Gastrocnemius medialis (tissue), 4 donors: ENCODE measurements around the gene KCNAB3. TPM values are rescaled to one million over a fixed set of nuclear protein-coding genes. Genes with fewer than 3 reads are reported as not detected.

Experiments
- ATAC-seq, 2 donors: fragments of 150-250 bp; one replicate each; pipeline ENCODE4 v1.9.1; 2016
- DNase-seq, 2 donors: peaks; one replicate each; pipeline ENCODE4 v3.0.0-alpha.2; 2019
- H3K27ac ChIP-seq, 4 donors: fragments of 200-600 bp; sonication (generic); 1 replicate in 1 of 4; 2 replicates in 3 of 4; pipeline ENCODE4 v1.5.1; 2016 to 2018; ENCODE audit warnings: mild to moderate bottlenecking in 2 of 4, moderate library complexity in 1 of 4
- H3K27me3 ChIP-seq, 3 donors: fragments of 200-600 bp; sonication (generic) in 2 of 3; 1 replicate in 1 of 3; 2 replicates in 2 of 3; pipeline versions ENCODE4 v1.5.1 to v1.6.0; 2016 to 2019; ENCODE audit warnings: mild to moderate bottlenecking in 1 of 3, moderate library complexity in 1 of 3
- H3K36me3 ChIP-seq, 2 donors: fragments of 200-600 bp; sonication (generic) in 1 of 2; one replicate each; pipeline ENCODE4 v1.5.1; 2017 to 2018
- H3K4me1 ChIP-seq, 2 donors: fragments of 200-600 bp; sonication (generic) in 1 of 2; one replicate each; pipeline ENCODE4 v1.5.1; 2016 to 2017; ENCODE audit warnings: mild to moderate bottlenecking in 2 of 2
- H3K4me3 ChIP-seq, 4 donors: fragments of 200-600 bp; sonication (generic) in 3 of 4; 1 replicate in 1 of 4; 2 replicates in 3 of 4; pipeline ENCODE4 v1.5.1; 2016 to 2019; ENCODE audit warnings: mild to moderate bottlenecking in 2 of 4
- H3K9me3 ChIP-seq, 3 donors: fragments of 200-600 bp; sonication (generic) in 2 of 3; 1 replicate in 1 of 3; 2 replicates in 2 of 3; pipeline ENCODE4 v1.5.1; 2016 to 2019
- POLR2A ChIP-seq, 2 donors: fragments of 450-650 bp; IDR thresholded peaks; one replicate each; pipeline ENCODE4 v1.6.1; 2017; ENCODE audit warnings: antibody characterized with exemption in 2 of 2, mild to moderate bottlenecking in 2 of 2, moderate library complexity in 2 of 2
- in situ Hi-C, 4 donors: fragments of 200-750 bp; cut with MboI; loops; one replicate each; pipeline versions ENCODE4 v1.15.0 to v1.8.0; 2017; ENCODE audit warnings: low sequenced_read_pairs in 4 of 4
- intact Hi-C: fragments of 100-400 bp; cut with DNase I; formaldehyde crosslinking; loops from one replicate; pipeline ENCODE4 v1.15.1; 2023; ENCODE audit warnings: low total_unique reads
- total RNA-seq, 4 donors: library from RNA; depleted of rRNA; stranded (reverse); fragments of >200 nt; gene quantifications; one replicate each; pipeline versions ENCODE4 v1.1.0 to v1.2.3, GENCODE V29; 2016
- TF ChIP-seq, protein P1 (sequence below), 5 experiments: fragments of 450-650 bp in 3 of 5; fragments of 200-600 bp in 2 of 5; sonication (generic) in 2 of 5; IDR thresholded peaks in 4 of 5; conservative IDR thresholded peaks in 1 of 5; 1 replicate in 4 of 5; 2 replicates in 1 of 5; pipeline ENCODE4 v1.5.1; 2016 to 2019; ENCODE audit warnings: antibody characterized with exemption in 5 of 5, mild to moderate bottlenecking in 3 of 5, moderate library complexity in 3 of 5

KCNAB3 gene
- total RNA-seq, 4 donors from 2014 or later, result 0.42 TPM; not detected in 3

DNA sequence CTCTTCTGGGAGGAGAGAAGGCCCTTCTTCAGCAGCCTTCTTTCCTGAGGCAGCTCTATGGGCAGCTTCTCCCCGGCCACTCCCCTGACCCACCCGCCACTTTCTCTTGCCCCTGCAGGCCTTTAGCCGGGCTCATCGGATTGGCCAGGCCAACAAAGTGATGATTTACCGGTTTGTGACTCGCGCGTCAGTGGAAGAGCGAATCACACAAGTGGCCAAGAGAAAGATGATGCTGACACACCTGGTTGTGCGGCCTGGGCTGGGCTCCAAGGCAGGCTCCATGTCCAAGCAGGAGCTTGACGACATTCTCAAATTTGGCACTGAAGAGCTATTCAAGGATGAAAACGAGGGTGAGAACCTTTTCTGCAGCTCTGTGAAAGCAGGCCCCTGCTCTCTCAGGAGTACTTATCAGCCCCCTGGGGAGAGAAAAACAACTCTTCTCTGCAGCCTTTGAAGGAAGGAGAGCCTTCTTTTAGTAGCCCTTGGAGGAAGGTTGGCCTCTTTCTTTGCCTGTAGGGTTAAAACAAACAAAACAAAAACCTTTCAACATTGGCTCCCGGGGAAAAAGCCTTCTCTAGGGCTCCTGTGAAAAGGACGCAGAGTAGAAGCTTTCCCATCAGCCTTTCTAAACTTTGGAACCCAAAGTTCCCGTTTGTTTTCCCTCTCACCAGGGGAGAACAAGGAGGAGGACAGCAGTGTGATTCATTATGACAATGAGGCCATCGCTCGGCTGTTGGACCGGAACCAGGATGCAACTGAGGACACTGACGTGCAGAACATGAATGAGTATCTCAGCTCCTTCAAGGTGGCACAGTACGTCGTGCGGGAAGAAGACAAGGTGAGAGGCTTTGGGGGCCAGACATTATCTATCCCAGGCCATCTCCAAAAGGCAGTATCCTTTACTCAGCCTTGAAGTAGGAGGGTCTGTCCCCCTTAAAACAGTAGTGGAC, 26.2 kb downstream of the KCNAB3 start:
- ATAC-seq (no peak), DNase-seq (no peak)
- H3K36me3 ChIP-seq, result peaks cover 0 to 23% of the 10 kb centered on the region in 2 donors
- H3K4me1 ChIP-seq, result no peaks in the 10 kb centered on the region
- no peak overlapping the region for H3K4me3 ChIP-seq
- H3K27ac ChIP-seq, result no peak overlapping the region
- H3K9me3 ChIP-seq, result no peaks in the 10 kb centered on the region
- intact Hi-C loops, result no loop called here
- TF ChIP-seq, protein P1, sequence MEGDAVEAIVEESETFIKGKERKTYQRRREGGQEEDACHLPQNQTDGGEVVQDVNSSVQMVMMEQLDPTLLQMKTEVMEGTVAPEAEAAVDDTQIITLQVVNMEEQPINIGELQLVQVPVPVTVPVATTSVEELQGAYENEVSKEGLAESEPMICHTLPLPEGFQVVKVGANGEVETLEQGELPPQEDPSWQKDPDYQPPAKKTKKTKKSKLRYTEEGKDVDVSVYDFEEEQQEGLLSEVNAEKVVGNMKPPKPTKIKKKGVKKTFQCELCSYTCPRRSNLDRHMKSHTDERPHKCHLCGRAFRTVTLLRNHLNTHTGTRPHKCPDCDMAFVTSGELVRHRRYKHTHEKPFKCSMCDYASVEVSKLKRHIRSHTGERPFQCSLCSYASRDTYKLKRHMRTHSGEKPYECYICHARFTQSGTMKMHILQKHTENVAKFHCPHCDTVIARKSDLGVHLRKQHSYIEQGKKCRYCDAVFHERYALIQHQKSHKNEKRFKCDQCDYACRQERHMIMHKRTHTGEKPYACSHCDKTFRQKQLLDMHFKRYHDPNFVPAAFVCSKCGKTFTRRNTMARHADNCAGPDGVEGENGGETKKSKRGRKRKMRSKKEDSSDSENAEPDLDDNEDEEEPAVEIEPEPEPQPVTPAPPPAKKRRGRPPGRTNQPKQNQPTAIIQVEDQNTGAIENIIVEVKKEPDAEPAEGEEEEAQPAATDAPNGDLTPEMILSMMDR (IDR thresholded peaks at IDR 0.05 in 4 of 5, conservative IDR thresholded peaks at IDR 0.05 in 1 of 5), result no peak
- no peak for TF ChIP-seq POLR2A (IDR thresholded peaks at IDR 0.05)
- H3K27me3 ChIP-seq, result no peaks in the 10 kb centered on the region
- in situ Hi-C loops, result no loop called here

DNA sequence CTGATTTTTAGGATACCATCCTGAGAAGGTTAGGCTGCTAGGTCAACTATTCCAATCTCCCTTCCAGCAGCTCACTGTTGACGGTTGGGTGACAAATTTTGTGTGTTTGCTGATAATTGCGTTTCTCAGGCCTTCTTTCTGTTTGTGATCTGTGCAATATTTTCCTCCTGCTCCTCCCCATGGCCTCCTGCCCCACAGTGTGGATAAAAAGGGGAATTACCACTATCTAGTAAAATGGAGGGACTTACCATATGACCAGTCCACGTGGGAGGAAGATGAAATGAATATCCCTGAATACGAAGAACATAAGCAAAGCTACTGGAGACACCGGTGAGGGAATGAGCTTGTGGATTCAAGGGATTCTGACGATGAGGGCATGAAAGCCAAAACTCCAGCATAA, 31.9 kb downstream of the KCNAB3 start:
- Histone ChIP-seq H3K9me3 (no peaks in the 10 kb centered on the region), H3K4me3 (no peak overlapping the region), H3K27me3 (no peaks in the 10 kb centered on the region), H3K36me3 (peaks cover 0 to 4% of the 10 kb centered on the region in 2 donors), H3K4me1 (peaks cover 0 to 5% of the 10 kb centered on the region in 2 donors), H3K27ac (no peak overlapping the region)
- in situ Hi-C loops, result loop anchor here in 1 of 4 donors (25.0 kb wide), 1 partner anchor 160 kb away; no protein-coding TSS in a partner anchor
- TF ChIP-seq, protein P1 (IDR thresholded peaks at IDR 0.05 in 4 of 5, conservative IDR thresholded peaks at IDR 0.05 in 1 of 5), result peak; percentile 28 to 51 (median 43)
- no peak for TF ChIP-seq POLR2A (IDR thresholded peaks at IDR 0.05)
- intact Hi-C loops, result loop anchor here (2.0 to 10.0 kb wide), 2 partner anchors 35 to 153 kb away; no protein-coding TSS in a partner anchor
- ATAC-seq, result peak; percentile 59 to 68
- no peak for DNase-seq

- no peak for ATAC-seq
- no peak overlapping the region for H3K4me3 ChIP-seq
- H3K27ac ChIP-seq, result no peak overlapping the region
- H3K36me3 ChIP-seq, result peaks cover 0 to 4% of the 10 kb centered on the region in 2 donors
- TF ChIP-seq, protein P1 (IDR thresholded peaks at IDR 0.05 in 4 of 5, conservative IDR thresholded peaks at IDR 0.05 in 1 of 5), result no peak
- TF ChIP-seq POLR2A (IDR thresholded peaks at IDR 0.05), result no peak
- intact Hi-C loops (loop anchor here (10.0 kb wide), 1 partner anchor 152 kb away; no protein-coding TSS in a partner anchor), in situ Hi-C loops (loop anchor here in 1 of 4 donors (25.0 kb wide), 1 partner anchor 160 kb away; no protein-coding TSS in a partner anchor)
- no peak for DNase-seq
- H3K9me3 ChIP-seq, result no peaks in the 10 kb centered on the region
- H3K27me3 ChIP-seq, result no peaks in the 10 kb centered on the region
- H3K4me1 ChIP-seq, result peaks cover 0 to 5% of the 10 kb centered on the region in 2 donors
Measured at GRCh38 chr17:7897090-7897489, 32.6 kb downstream of the KCNAB3 start.

GRCh38 chr17:7894866-7895265, 34.8 kb downstream of the KCNAB3 start:
- no peak for ATAC-seq
- intact Hi-C loops, result loop anchor here (10.0 kb wide), 1 partner anchor 150 kb away; no protein-coding TSS in a partner anchor
- DNase-seq, result no peak
- TF ChIP-seq, protein P1 (IDR thresholded peaks at IDR 0.05 in 4 of 5, conservative IDR thresholded peaks at IDR 0.05 in 1 of 5), result no peak
- TF ChIP-seq POLR2A (IDR thresholded peaks at IDR 0.05), result no peak
- no peaks in the 10 kb centered on the region for H3K9me3 ChIP-seq
- no peaks in the 10 kb centered on the region for H3K27me3 ChIP-seq
- H3K27ac ChIP-seq, result no peak overlapping the region
- peaks cover 0 to 4% of the 10 kb centered on the region in 2 donors for H3K36me3 ChIP-seq
- H3K4me1 ChIP-seq, result peaks cover 4 to 10% of the 10 kb centered on the region in 2 donors
- in situ Hi-C loops, result loop anchor here in 1 of 4 donors (25.0 kb wide), 1 partner anchor 158 kb away; no protein-coding TSS in a partner anchor
- no peak overlapping the region for H3K4me3 ChIP-seq
